ENCODE data around the gene CTNNA2. TPM values are rescaled to one million over a fixed set of nuclear protein-coding genes. Genes with fewer than 3 reads are reported as not detected.

The CTNNA2 gene
- total RNA-seq, 1 experiment from 2014 or later, result 2.6 TPM

DNA sequence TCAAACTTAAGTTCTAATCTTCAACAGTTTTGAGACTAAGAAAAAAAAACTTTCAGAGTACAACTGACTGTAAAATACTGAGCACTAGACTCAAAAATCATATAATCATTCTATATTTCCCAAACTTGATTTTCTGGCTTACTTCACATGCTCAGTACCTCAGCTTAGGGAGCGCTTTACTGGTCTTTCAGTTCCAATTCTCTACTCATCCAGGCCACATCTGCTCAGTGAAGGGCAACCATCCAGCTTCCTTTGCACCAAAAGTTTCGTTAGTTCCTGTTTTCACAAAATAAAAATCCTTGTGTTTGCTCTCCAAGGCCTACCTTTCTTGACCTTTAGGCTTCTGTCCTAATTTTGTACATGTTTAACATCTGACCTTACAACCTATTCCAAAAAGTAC lies 1079.3 kb downstream of the CTNNA2 start:
- no peaks in the 10 kb centered on the region for H3K27me3 ChIP-seq (ENCODE audit: control insufficient read depth, insufficient read depth, low read length)
- DNase-seq, result no peak
- no peaks in the 10 kb centered on the region for H3K36me3 ChIP-seq (replicated peaks; ENCODE audit: control insufficient read depth, insufficient read depth, low read length)
- H3K4me3 ChIP-seq (ENCODE audit: insufficient read depth, low read depth, low read length), result no peak overlapping the region

DNA sequence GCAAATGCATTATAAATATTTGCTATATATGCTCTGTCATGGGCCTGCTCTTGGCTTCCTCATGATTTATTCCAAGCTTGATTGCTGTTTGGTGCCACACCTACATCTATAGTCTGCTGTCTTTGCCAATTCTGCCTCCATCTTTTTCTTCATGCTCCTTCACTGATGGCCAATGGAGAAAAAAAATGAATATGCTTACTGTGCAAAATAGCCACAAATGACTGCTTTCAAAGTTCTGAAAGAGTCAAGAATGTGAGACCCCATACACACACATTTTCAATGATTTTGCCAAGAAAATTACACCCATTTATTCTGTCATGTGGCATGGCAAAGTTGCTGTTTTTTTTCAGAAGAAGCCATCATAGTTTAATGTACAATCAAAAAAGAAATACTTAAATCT lies 1097.3 kb downstream of the CTNNA2 start:
- Histone ChIP-seq H3K27me3 (ENCODE audit: control insufficient read depth, insufficient read depth, low read length) (no peaks in the 10 kb centered on the region), H3K36me3 (replicated peaks; ENCODE audit: control insufficient read depth, insufficient read depth, low read length) (no peaks in the 10 kb centered on the region), H3K4me3 (ENCODE audit: insufficient read depth, low read depth, low read length) (no peak overlapping the region)
- no peak for DNase-seq

DNA sequence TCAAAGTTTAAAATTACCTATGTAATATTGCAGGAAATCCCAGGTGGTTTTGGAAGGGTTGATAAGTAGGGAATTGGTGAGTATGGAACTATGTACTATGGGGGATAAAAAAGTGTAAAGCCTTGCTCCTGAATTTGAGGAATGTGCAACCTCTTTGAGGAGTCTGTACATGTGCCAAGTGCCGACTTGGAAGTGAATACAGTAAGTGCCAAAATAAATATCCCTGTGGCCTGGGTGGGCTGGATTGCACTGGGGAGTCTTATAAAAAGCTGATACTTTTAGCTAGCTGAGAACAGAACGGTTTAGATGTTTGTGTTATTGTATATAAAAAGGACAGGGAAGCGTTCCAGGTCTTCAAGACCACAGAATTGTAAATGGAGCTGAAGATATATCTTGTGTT lies 1108.8 kb downstream of the CTNNA2 start:
- no peak for DNase-seq

GRCh38 chr2:80624062-80624461 lies 1111.2 kb downstream of the CTNNA2 start:
- Histone ChIP-seq H3K4me3 (ENCODE audit: insufficient read depth, low read depth, low read length) (no peak overlapping the region), H3K27me3 (ENCODE audit: control insufficient read depth, insufficient read depth, low read length) (no peaks in the 10 kb centered on the region), H3K36me3 (replicated peaks; ENCODE audit: control insufficient read depth, insufficient read depth, low read length) (no peaks in the 10 kb centered on the region)
- no peak for DNase-seq

More for the DNA sequence above, 1108.8 kb downstream of the CTNNA2 start:
- H3K4me3 ChIP-seq (ENCODE audit: insufficient read depth, low read depth, low read length), result no peak overlapping the region
- no peaks in the 10 kb centered on the region for H3K27me3 ChIP-seq (ENCODE audit: control insufficient read depth, insufficient read depth, low read length)
- H3K36me3 ChIP-seq (replicated peaks; ENCODE audit: control insufficient read depth, insufficient read depth, low read length), result no peaks in the 10 kb centered on the region

GRCh38 chr2:80634590-80634989 lies 1121.7 kb downstream of the CTNNA2 start:
- Histone ChIP-seq H3K27me3 (ENCODE audit: control insufficient read depth, insufficient read depth, low read length) (no peaks in the 10 kb centered on the region), H3K4me3 (ENCODE audit: insufficient read depth, low read depth, low read length) (no peak overlapping the region), H3K36me3 (replicated peaks; ENCODE audit: control insufficient read depth, insufficient read depth, low read length) (no peaks in the 10 kb centered on the region)
- DNase-seq, result no peak

- DNase-seq, result no peak
- Histone ChIP-seq H3K4me3 (ENCODE audit: insufficient read depth, low read depth, low read length) (no peak overlapping the region), H3K27me3 (ENCODE audit: control insufficient read depth, insufficient read depth, low read length) (no peaks in the 10 kb centered on the region), H3K36me3 (replicated peaks; ENCODE audit: control insufficient read depth, insufficient read depth, low read length) (no peaks in the 10 kb centered on the region)
Observed at GRCh38 chr2:80638783-80639182, 1125.9 kb downstream of the CTNNA2 start.

- H3K4me3 ChIP-seq (ENCODE audit: insufficient read depth, low read depth, low read length), result no peak overlapping the region
- H3K36me3 ChIP-seq (replicated peaks; ENCODE audit: control insufficient read depth, insufficient read depth, low read length), result no peaks in the 10 kb centered on the region
- DNase-seq, result no peak
- no peaks in the 10 kb centered on the region for H3K27me3 ChIP-seq (ENCODE audit: control insufficient read depth, insufficient read depth, low read length)
Observed at GRCh38 chr2:80642465-80642864, 1129.6 kb downstream of the CTNNA2 start.

DNA sequence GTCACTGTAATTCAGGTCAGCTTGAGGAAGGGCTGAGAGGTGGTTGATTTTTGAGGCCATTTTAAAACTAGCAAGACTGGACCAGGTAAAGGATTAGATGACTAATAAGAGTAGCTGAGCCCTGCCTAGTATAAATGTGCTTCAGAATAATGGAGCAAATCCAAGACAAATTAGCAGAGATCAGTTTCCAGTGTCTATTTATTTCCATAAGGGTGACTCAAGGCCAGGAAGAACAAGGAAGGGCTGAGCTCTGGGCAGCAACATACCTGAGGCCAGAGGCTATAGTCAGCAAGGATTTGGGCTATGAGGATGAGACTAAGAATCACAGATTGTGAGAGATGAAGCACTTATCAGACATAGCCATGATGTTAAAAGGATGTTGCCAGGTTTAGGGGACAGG lies 1130.7 kb downstream of the CTNNA2 start:
- no peaks in the 10 kb centered on the region for H3K27me3 ChIP-seq (ENCODE audit: control insufficient read depth, insufficient read depth, low read length)
- no peak overlapping the region for H3K4me3 ChIP-seq (ENCODE audit: insufficient read depth, low read depth, low read length)
- no peaks in the 10 kb centered on the region for H3K36me3 ChIP-seq (replicated peaks; ENCODE audit: control insufficient read depth, insufficient read depth, low read length)

GRCh38 chr2:80651435-80651834 lies 1138.6 kb downstream of the CTNNA2 start:
- Histone ChIP-seq H3K27me3 (ENCODE audit: control insufficient read depth, insufficient read depth, low read length) (no peaks in the 10 kb centered on the region), H3K36me3 (replicated peaks; ENCODE audit: control insufficient read depth, insufficient read depth, low read length) (no peaks in the 10 kb centered on the region), H3K4me3 (ENCODE audit: insufficient read depth, low read depth, low read length) (no peak overlapping the region)
- no peak for DNase-seq

More for the DNA sequence above, 1130.7 kb downstream of the CTNNA2 start:
- DNase-seq, result no peak

DNA sequence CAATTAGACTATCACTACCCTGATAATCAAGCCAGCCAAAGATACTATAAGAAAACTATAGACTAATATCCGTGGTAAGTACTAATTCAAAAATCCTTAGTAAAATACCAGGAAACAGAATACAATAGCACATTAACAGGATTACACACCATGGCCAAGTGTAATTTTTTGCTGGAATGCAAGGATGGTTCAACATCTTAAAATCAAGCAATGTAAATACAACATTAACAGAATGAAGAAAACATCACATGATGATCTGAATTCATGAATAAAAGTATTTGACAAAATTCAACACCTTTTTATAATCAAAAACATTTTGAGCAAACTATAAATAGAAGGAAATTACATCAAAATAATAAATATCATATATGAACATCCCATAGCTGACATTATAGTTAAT lies 1142.4 kb downstream of the CTNNA2 start:
- H3K4me3 ChIP-seq (ENCODE audit: insufficient read depth, low read depth, low read length), result no peak overlapping the region
- no peaks in the 10 kb centered on the region for H3K27me3 ChIP-seq (ENCODE audit: control insufficient read depth, insufficient read depth, low read length)
- H3K36me3 ChIP-seq (replicated peaks; ENCODE audit: control insufficient read depth, insufficient read depth, low read length), result no peaks in the 10 kb centered on the region
- no peak for DNase-seq

DNA sequence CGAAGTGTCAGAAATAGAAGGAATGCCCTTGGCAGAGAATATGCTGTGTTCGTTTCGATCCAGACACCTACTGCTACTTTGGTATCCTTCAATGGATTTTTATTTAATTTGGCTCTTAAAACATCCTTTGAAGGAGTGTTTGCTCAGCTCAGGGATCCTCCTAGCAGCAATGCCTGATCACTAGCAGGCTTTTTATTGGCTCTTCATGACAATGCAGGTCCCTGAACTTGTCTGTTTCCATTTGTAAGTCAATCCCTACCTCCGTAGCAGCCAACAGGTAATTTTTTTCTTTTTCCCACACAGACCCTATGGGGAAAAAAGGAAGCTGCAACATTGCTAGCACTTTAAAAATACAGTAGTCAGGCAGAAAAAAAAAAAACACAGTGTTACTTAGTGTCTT lies 1157.9 kb downstream of the CTNNA2 start:
- DNase-seq, result peak; percentile 21
- H3K4me3 ChIP-seq (ENCODE audit: insufficient read depth, low read depth, low read length), result no peak overlapping the region
- H3K27me3 ChIP-seq (ENCODE audit: control insufficient read depth, insufficient read depth, low read length), result no peaks in the 10 kb centered on the region
- H3K36me3 ChIP-seq (replicated peaks; ENCODE audit: control insufficient read depth, insufficient read depth, low read length), result no peaks in the 10 kb centered on the region

GRCh38 chr2:80687524-80687923 lies 1174.7 kb downstream of the CTNNA2 start:
- Histone ChIP-seq H3K27me3 (ENCODE audit: control insufficient read depth, insufficient read depth, low read length) (no peaks in the 10 kb centered on the region), H3K36me3 (replicated peaks; ENCODE audit: control insufficient read depth, insufficient read depth, low read length) (no peaks in the 10 kb centered on the region), H3K4me3 (ENCODE audit: insufficient read depth, low read depth, low read length) (no peak overlapping the region)
- no peak for DNase-seq

- Histone ChIP-seq H3K27me3 (ENCODE audit: control insufficient read depth, insufficient read depth, low read length) (no peaks in the 10 kb centered on the region), H3K36me3 (replicated peaks; ENCODE audit: control insufficient read depth, insufficient read depth, low read length) (no peaks in the 10 kb centered on the region), H3K4me3 (ENCODE audit: insufficient read depth, low read depth, low read length) (no peak overlapping the region)
- DNase-seq, result no peak
Observed at GRCh38 chr2:80689106-80689505, 1176.3 kb downstream of the CTNNA2 start.
